Measurements from ENCODE around the gene KCNIP4.
"Not testable (repeated sequence)": the region's sequence is repeated elsewhere in the genome, so short reads cannot be mapped to it uniquely, and the experiment has no call there.

Gene KCNIP4

DNA sequence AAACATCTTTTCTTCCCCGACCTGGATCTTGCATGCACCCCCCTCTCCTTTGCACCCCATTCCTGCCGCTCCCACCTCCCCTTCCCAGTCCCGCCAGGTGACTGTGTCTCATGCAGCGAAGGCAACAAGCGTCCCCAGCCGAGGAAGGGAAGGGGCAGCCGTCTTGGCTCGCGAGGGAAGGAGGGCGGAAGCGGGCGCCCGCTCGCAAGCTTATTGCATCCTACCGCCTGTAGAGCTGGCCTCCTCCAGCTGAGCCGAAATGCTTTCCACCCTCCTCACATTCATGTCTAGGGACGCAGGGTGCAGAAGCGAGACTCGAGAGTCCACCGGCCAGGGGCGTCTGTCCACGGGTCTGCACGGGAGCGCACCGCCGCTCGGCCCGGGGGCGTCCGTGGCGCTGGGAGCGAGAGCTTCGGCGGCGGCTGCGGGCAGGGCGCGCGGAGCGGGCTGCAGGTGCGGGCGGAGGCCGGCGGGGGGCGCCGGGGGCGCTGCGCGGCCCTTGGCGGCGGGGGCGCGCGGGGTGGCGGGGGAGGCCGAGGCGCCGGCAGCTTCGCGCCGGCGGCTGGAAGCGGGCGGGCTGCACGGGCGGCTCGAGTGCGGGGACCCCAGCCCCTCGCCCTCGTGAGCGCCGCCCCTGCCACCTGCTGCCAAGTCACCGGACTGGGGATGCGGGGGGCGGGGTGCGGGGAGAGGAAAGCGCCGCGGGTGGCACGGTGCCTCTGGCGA is at the start of gene KCNIP4:
Gene KCNIP4, minus strand, starts transcription at position 426 of the 726 bp plus-strand sequence.
- peak; percentile 77 for DNase-seq
- no peak for TF ChIP-seq CTCF (IDR thresholded peaks at IDR 0.05)
- Mint-ChIP-seq H3K4me3 (peak within 1 kb of the TSS; percentile 83), H3K27me3 (ENCODE audit: low read depth, poor library complexity) (peaks cover 75% of the 10 kb centered on the region), H3K36me3 (ENCODE audit: low read depth) (no peaks in the 10 kb centered on the region), H3K9me3 (no peaks in the 10 kb centered on the region), H3K4me1 (peaks cover 8% of the 10 kb centered on the region), H3K27ac (no peak within 1 kb of the TSS)

DNA sequence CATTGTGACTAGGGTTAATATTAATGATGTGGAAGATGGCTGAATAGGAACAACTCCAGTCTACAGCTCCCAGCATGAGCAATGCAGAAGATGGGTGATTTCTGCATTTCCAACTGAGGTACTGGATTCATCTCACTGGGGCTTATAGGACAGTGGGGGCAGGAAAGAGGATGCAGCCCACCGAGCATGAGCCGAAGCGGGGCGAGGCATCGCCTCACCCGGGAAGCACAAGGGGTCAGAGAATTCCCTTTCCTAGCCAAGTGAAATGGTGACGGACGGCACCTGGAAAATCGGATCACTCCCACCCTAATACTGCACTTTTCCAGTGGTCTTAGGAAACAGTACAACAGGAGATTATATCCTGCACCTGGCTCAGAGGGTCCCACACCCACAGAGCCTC is 48.0 kb upstream of the KCNIP4 start:
- peaks cover 45% of the 10 kb centered on the region for H3K9me3 Mint-ChIP-seq
- DNase-seq; H3K4me3 Mint-ChIP-seq; H3K27me3 Mint-ChIP-seq (ENCODE audit: low read depth, poor library complexity); H3K36me3 Mint-ChIP-seq (ENCODE audit: low read depth); H3K27ac Mint-ChIP-seq; H3K4me1 Mint-ChIP-seq: not testable (repeated sequence)

- Mint-ChIP-seq H3K9me3 (peaks cover 17% of the 10 kb centered on the region), H3K4me3 (no peak overlapping the region), H3K36me3 (ENCODE audit: low read depth) (no peaks in the 10 kb centered on the region), H3K4me1 (no peaks in the 10 kb centered on the region), H3K27ac (no peak overlapping the region), H3K27me3 (ENCODE audit: low read depth, poor library complexity) (no peaks in the 10 kb centered on the region)
- DNase-seq = no peak
- TF ChIP-seq CTCF (IDR thresholded peaks at IDR 0.05) = no peak
Measured at GRCh38 chr4:21992330-21992729, 43.8 kb upstream of the KCNIP4 start.

- no peaks in the 10 kb centered on the region for H3K4me1 Mint-ChIP-seq
- TF ChIP-seq CTCF (IDR thresholded peaks at IDR 0.05) = no peak
- DNase-seq = no peak
- no peak overlapping the region for H3K27ac Mint-ChIP-seq
- no peaks in the 10 kb centered on the region for H3K27me3 Mint-ChIP-seq (ENCODE audit: low read depth, poor library complexity)
- H3K36me3 Mint-ChIP-seq (ENCODE audit: low read depth) = no peaks in the 10 kb centered on the region
- H3K9me3 Mint-ChIP-seq = peaks cover 15% of the 10 kb centered on the region
- H3K4me3 Mint-ChIP-seq = no peak overlapping the region
Measured at GRCh38 chr4:21991562-21991961, 43.0 kb upstream of the KCNIP4 start.

DNA sequence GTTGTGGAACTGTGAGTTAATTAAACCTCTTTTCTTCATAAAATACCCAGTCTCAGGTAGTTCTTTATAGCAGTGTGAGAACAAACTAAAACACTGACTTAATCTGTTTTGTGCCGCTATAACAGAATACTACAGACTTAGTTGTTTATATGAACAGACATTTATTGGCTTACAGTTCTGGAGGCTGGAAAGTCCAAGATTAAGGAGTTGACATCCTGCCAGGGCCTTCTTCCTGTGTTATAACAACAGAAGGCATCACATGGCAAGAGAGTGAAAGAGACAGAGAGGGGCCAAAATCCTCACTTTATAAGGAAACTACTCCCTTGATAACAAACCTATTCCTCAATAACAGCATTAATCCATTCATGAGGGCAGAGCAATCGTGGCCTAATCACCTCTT is 42.5 kb upstream of the KCNIP4 start:
- Mint-ChIP-seq H3K36me3 (ENCODE audit: low read depth) (no peaks in the 10 kb centered on the region), H3K4me3 (no peak overlapping the region), H3K27ac (no peak overlapping the region), H3K9me3 (peaks cover 10% of the 10 kb centered on the region), H3K4me1 (no peaks in the 10 kb centered on the region), H3K27me3 (ENCODE audit: low read depth, poor library complexity) (no peaks in the 10 kb centered on the region)
- no peak for TF ChIP-seq CTCF (IDR thresholded peaks at IDR 0.05)
- no peak for DNase-seq

- no peak for TF ChIP-seq CTCF (IDR thresholded peaks at IDR 0.05)
- no peak overlapping the region for H3K27ac Mint-ChIP-seq
Measured at GRCh38 chr4:21989351-21989750, 40.8 kb upstream of the KCNIP4 start.

More at GRCh38 chr4:21989351-21989750, 40.8 kb upstream of the KCNIP4 start:
- Mint-ChIP-seq H3K4me1 (no peaks in the 10 kb centered on the region), H3K4me3 (no peak overlapping the region), H3K27me3 (ENCODE audit: low read depth, poor library complexity) (peaks cover 4% of the 10 kb centered on the region), H3K9me3 (no peaks in the 10 kb centered on the region), H3K36me3 (ENCODE audit: low read depth) (no peaks in the 10 kb centered on the region)
- DNase-seq = no peak

All from nephron progenitor cell (in vitro differentiated cells).